HG03175 (cell line): Measurements from ENCODE around the gene POLR2C.
"Not testable (repeated sequence)": the region's sequence is repeated elsewhere in the genome, so short reads cannot be mapped to it uniquely, and the experiment has no call there.

Experiments used
- ATAC-seq: cut with Tn5 transposase; IDR thresholded peaks from one replicate; pipeline ENCODE4 v1.9.1; 2021; ENCODE audit warnings: mild to moderate bottlenecking, moderate library complexity; ENCODE audit not compliant: unreplicated experiment

The POLR2C gene

GRCh38 chr16:57478396-57479204 is 16.1 kb downstream of the POLR2C start:
- no peak for ATAC-seq

GRCh38 chr16:57479205-57479975 is 16.9 kb downstream of the POLR2C start:
- ATAC-seq, result no peak

- no peak for ATAC-seq
Observed at GRCh38 chr16:57479976-57480753, 17.7 kb downstream of the POLR2C start.

GRCh38 chr16:57480754-57481230 is 18.3 kb downstream of the POLR2C start:
- no peak for ATAC-seq

- no peak for ATAC-seq
Observed at GRCh38 chr16:57481421-57481820, 18.9 kb downstream of the POLR2C start.

DNA sequence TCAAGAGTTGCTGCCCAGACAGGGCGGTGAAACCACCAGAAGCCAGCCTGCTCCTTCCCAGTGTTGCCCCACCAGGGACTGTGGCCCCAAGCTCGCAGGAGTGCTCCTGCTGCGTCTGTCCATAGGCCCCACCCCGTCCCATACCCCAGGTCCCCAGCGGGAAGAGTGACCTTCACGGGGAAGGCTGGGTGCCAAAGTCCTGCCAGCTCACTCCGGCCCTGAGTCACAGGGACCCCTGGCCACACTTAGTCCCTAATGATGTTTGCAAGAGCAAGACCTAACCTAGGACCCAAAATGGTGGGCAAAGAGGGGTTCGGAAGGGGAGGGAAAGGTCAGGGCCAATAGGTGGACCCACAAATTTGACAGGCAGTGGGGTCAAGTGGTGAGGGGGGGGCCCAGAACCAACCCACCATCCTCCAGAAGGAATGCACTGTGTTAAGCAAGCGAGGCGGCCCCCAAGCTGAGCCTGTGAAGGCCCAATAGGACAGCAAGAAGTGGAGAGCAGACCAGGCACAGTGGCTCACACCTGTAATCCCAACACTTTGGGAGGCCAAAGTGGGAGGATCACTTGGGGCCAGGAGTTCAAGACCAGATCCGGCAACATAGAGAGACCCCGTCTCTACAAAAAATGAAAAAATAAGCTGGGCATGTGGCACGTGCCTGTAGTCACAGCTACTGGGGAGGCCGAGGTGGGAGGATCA is 20.5 kb downstream of the POLR2C start:
- no peak for ATAC-seq

DNA sequence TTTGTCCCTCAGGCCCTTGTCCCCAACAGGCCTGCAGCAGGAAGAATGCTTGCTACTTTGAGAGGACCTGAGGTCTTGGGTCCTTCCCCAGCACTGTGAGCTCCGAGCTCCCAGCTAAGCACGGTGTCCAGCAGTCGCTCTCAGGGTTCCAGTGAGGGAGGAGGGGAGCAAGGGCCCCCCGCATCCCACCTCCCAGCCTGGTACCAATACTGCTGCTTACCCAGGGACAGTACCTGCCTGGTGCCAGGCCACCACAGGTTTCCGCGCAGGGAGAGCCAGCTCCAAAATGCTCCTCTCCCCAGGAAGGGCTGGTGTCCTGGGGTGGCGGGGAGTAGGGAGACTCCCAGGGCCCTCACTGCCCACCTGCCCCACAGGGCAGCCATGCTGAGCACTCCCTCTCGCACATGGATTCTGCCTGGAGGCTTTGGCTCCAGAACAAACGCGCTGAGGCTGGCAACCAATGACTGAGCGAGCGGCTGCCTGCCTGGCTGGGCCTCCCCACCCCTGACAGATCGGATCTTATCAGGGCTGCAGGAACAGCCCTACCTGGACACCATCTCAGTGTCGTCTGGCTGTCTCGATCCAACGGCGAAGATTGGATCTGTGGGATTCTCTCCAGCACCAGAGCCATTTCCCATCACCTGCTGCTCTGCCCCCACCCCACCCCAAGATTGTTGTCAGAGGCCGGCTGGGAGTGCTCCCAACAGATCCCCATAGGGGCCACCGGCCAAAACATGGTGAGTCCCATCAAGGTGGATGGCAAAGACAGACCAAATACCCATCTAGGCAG is 21.4 kb downstream of the POLR2C start:
- no peak for ATAC-seq

DNA sequence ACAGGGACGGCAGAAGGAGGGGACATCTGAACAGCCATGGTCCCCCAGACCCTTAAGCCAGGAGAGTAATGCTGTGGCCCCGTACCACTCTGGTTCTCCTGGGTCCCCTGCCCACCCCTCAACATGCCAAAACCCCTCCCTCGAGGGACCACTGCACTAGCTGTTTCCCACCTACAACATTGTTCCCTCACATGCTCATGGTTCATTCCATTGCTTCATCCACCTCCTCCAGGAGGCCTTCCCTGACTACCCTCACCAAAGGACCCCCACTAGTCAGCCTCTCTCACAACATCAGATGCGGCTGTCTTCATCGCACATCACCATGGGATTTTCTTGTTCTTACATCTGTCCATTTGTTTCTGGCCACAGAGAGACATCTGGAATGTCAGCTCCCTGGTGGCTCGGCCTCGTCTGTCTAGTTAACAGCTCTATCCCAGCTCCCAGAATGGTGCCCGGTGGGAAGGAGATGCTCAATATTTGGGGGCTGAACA is 22.1 kb downstream of the POLR2C start:
- ATAC-seq, result no peak

GRCh38 chr16:57485091-57485915 is 22.8 kb downstream of the POLR2C start:
- no peak for ATAC-seq

GRCh38 chr16:57485916-57486857 is 23.7 kb downstream of the POLR2C start, which contains the start of gene DOK4:
TSS of gene DOK4 (minus strand) at chr16:57486493. CDS start at chr16:57479507, 6,986 bp downstream.
- ATAC-seq, result peak; percentile 69

- ATAC-seq, result no peak
Observed at GRCh38 chr16:57486858-57487834, 24.7 kb downstream of the POLR2C start.

DNA sequence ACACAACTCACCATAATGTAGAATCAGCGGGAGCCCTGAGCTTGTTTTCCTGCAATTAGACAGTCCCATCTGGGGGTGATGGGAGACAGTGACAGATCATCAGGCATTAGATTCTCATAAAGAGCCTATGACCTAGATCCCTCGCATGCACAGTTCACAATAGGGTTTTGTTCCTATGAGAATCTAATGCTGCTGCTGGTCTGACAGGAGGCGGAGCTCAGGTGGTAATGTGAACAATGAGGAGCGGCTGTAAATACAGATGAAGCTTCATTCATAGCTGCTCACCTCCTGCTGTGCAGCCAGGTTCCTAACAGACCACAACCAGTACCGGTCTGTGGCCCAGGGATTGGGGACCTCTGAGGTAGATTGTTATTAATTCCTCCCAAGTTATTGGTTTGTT is 26.8 kb downstream of the POLR2C start:
- no peak for ATAC-seq

DNA sequence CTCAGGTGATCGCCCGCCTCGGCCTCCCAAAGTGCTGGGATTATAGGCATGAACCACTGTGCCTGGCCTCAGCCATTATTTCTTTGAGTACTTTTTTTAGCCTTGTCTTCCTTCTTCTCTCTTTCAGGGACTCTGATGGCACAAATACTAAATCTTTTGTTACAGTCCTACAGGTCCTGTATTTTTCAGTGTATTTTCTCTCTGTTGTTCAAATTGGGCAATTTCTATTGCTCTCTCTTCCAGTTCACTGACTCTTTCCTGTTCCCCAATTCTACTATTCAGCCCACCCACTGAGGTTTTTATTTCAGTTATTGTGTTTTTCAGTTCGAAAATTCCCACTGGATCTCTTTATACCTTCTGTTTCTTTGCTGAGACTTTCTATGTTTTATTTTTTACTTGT is 31.3 kb downstream of the POLR2C start:
- ATAC-seq, result no peak

GRCh38 chr16:57497121-57497520 is 34.6 kb downstream of the POLR2C start:
- ATAC-seq, result no peak

GRCh38 chr16:57498031-57498430 is 35.6 kb downstream of the POLR2C start:
- ATAC-seq, result no peak

DNA sequence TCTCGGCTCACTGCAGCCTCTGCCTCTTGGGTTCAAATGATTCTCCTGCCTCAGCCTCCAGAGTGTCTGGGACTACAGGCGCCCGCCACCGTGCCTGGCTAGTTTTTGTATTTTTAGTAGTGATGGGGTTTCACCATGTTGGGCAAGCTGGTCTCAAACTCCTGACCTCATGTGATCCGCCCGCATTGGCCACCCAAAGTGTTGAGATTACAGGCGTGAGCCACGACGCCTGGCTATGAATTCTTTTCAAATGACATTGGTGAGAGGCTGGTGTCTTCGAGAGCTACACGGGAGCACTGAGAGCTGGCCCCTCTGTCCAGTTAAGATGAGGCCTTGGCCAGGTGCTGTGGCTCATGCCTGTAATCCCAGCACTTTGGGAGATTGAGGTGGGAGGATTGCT is 37.5 kb downstream of the POLR2C start:
- ATAC-seq, result not testable (repeated sequence)
